OCI-LY7 (cell line): ENCODE measurements around the gene TPRG1. TPM values are rescaled to one million over a fixed set of nuclear protein-coding genes. Genes with fewer than 3 reads are reported as not detected.

Experiments used
- BruUV-seq: library from RNA; stranded (reverse); fragments of 400-500 nt; replicated peaks from 2 replicates; lab custom pipeline; 2021; lab: Mats Ljungman, UMichigan
- CTCF ChIA-PET: fragments of 300-600 bp; sonication (Branson Sonifier 250); formaldehyde crosslinking; loops from one replicate; lab custom pipeline; 2022; ENCODE audit warnings: antibody characterized with exemption; ENCODE audit not compliant: unreplicated experiment; lab: Charles Lee
- POLR2A ChIA-PET: fragments of 300-600 bp; sonication (Branson Sonifier 250); formaldehyde crosslinking; loops from one replicate; lab custom pipeline; 2022; ENCODE audit warnings: antibody characterized with exemption; lab: Charles Lee
- DNase-seq: peaks from one replicate; pipeline ENCODE4 v3.0.0-alpha.2; 2015; ENCODE audit warnings: low spot score
- H2AFZ ChIP-seq: fragments of 200-600 bp; sonication (generic), shearing (Covaris generic); 2 replicates; pipeline ENCODE4 v1.6.1; 2014; ENCODE audit warnings: mild to moderate bottlenecking, antibody characterized with exemption, low read length, moderate library complexity
- H3K27ac ChIP-seq: fragments of 200-600 bp; sonication (generic); 2 replicates; pipeline ENCODE4 v1.5.1; 2014; ENCODE audit warnings: mixed run types, low read depth, mild to moderate bottlenecking, moderate library complexity, low read length, inconsistent platforms; ENCODE audit not compliant: poor library complexity, severe bottlenecking
- H3K36me3 ChIP-seq: fragments of 200-600 bp; sonication (generic); 2 replicates; pipeline ENCODE4 v1.6.1; 2014; ENCODE audit warnings: mild to moderate bottlenecking, antibody characterized with exemption, low read length, moderate library complexity, mixed read lengths; ENCODE audit not compliant: insufficient read depth
- H3K4me1 ChIP-seq: fragments of 200-600 bp; sonication (generic); 2 replicates; pipeline ENCODE4 v1.5.1; 2014; ENCODE audit warnings: mild to moderate bottlenecking, low read length; ENCODE audit not compliant: insufficient read depth, poor library complexity, severe bottlenecking
- H3K4me2 ChIP-seq: fragments of 200-600 bp; sonication (generic); 2 replicates; pipeline ENCODE4 v1.6.1; 2014; ENCODE audit warnings: mild to moderate bottlenecking, low read length
- H3K4me3 ChIP-seq: fragments of 200-600 bp; sonication (generic); 2 replicates; pipeline ENCODE4 v1.5.1; 2014; ENCODE audit warnings: mild to moderate bottlenecking, low read depth, low read length; ENCODE audit not compliant: poor library complexity, severe bottlenecking
- H3K79me2 ChIP-seq: fragments of 200-600 bp; sonication (generic); 2 replicates; pipeline ENCODE4 v1.6.1; 2016; ENCODE audit warnings: low read depth, mild to moderate bottlenecking, low read length, moderate library complexity, mixed read lengths; ENCODE audit not compliant: insufficient read depth
- H3K9me2 ChIP-seq: fragments of 200-600 bp; sonication (generic); 2 replicates; pipeline ENCODE4 v1.6.1; 2016; ENCODE audit warnings: mild to moderate bottlenecking, low read length, mixed read lengths; ENCODE audit not compliant: insufficient read depth
- H3K9me3 ChIP-seq: fragments of 200-600 bp; sonication (generic); 2 replicates; pipeline ENCODE4 v1.6.1; 2014; ENCODE audit warnings: mild to moderate bottlenecking, mixed run types, low read length, mixed read lengths
- H4K20me1 ChIP-seq: fragments of 200-600 bp; sonication (generic); 2 replicates; pipeline ENCODE4 v1.6.1; 2014; ENCODE audit warnings: mild to moderate bottlenecking, antibody characterized with exemption, low read length, moderate library complexity, mixed read lengths; ENCODE audit not compliant: insufficient read depth
- EZH2phosphoT487 ChIP-seq: fragments of 200-600 bp; sonication (generic); IDR thresholded peaks from 2 replicates; pipeline ENCODE4 v1.6.1; 2018; ENCODE audit warnings: low read depth, borderline replicate concordance, mild to moderate bottlenecking, mixed run types, antibody characterized with exemption, low read length, moderate library complexity, mixed read lengths
- intact Hi-C: fragments of 100-400 bp; cut with micrococcal nuclease; formaldehyde crosslinking; loops from one replicate; pipeline ENCODE4 v1.10.0; 2022; ENCODE audit not compliant: unreplicated experiment
- total RNA-seq, 2 experiments: library from RNA; depleted of rRNA in 1 of 2; stranded (reverse); fragments of >200 nt in 1 of 2; shearing (Covaris generic) in 1 of 2; gene quantifications; 2 replicates each; pipeline ENCODE4 v1.2.3, GENCODE V29; 2014 to 2022
- TF ChIP-seq, protein P1 (sequence below): fragments of 200-600 bp; sonication (generic); conservative IDR thresholded peaks from 2 replicates; pipeline ENCODE4 v1.5.1; 2014; ENCODE audit warnings: mild to moderate bottlenecking, antibody characterized with exemption, low read length, moderate library complexity, mixed read lengths

TPRG1 gene
- total RNA-seq, 2 experiments from 2014 or later = 0.92 TPM; not detected in 1

DNA sequence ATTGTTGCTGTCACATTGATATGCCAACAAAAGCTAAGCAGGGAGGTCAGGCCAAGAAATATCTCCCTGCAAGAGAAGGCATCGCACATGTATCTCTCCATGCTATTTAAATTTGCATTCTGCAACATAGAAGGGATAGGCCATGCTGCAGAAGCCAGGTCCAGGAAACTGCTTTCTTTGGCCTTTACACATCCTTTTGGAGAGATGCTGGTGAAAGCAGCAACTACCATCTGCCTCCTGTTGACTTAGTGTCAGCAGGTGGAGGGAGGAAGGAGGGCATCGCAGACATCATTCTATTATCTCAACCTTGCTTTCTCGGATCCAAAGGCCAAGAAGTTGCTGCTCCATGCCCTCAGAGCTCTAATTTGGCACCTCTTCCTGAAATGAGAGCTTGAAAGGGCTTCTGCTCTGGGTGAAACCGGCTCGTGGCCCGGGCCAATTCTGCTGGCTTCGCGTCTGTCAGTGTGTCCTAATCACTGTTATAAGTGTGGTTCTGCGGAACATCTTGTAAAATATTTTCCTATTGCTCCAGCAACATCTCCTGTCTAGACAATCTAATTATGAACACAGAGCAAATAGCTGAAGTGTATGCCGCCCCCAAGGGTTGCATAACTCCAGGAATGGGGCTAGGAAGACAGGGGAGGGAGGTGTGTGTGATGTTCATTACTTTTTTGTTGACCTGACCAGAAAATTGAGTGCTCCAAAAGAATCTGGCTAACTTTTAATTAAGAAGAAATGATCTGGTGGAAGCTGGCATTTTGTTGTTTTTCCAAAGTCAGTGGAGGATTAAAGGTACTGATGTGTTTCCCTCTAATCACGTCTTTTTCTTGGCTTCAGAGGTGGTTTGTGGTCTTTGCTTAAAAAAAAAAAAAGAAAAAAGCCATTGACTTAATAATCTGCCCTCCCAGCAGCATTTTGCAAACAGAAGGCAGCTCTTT, 89.1 kb downstream of the TPRG1 start:
- Histone ChIP-seq H4K20me1 (no peaks in the 10 kb centered on the region), H3K4me3 (no peak overlapping the region), H3K4me2 (no peak overlapping the region), H3K79me2 (no peaks in the 10 kb centered on the region), H3K27ac (no peak overlapping the region), H3K9me2 (no peaks in the 10 kb centered on the region), H3K4me1 (no peaks in the 10 kb centered on the region), H2AFZ (no peak overlapping the region), H3K36me3 (no peaks in the 10 kb centered on the region), H3K9me3 (no peaks in the 10 kb centered on the region)
- POLR2A ChIA-PET = no interaction called here
- TF ChIP-seq EZH2phosphoT487 = no peak
- TF ChIP-seq, protein P1, sequence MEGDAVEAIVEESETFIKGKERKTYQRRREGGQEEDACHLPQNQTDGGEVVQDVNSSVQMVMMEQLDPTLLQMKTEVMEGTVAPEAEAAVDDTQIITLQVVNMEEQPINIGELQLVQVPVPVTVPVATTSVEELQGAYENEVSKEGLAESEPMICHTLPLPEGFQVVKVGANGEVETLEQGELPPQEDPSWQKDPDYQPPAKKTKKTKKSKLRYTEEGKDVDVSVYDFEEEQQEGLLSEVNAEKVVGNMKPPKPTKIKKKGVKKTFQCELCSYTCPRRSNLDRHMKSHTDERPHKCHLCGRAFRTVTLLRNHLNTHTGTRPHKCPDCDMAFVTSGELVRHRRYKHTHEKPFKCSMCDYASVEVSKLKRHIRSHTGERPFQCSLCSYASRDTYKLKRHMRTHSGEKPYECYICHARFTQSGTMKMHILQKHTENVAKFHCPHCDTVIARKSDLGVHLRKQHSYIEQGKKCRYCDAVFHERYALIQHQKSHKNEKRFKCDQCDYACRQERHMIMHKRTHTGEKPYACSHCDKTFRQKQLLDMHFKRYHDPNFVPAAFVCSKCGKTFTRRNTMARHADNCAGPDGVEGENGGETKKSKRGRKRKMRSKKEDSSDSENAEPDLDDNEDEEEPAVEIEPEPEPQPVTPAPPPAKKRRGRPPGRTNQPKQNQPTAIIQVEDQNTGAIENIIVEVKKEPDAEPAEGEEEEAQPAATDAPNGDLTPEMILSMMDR = no peak
- no peak for DNase-seq
- intact Hi-C loops = no loop called here
- BruUV-seq = no TSS peak
- CTCF ChIA-PET = no interaction called here

DNA sequence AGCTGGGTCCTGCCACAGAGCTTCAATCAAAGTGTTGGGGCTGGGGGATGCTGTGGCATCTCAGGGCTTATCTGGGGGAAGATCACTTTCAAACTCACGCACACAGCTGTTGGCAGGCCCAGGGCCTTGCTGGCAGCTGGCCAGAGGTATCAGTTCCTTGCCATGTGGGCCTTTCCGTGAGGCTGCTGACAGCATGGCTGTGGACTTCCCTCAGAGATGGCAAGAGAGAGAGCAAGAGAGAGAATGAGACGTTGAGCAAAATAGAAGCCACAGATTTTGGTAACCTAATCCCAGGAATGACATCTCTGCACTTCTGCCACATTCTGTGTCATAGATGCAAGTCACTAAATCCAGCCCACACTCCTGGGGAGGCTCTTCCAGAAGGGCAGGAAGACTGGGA, 91.0 kb downstream of the TPRG1 start:
- Histone ChIP-seq H4K20me1 (no peaks in the 10 kb centered on the region), H3K27ac (no peak overlapping the region), H3K36me3 (no peaks in the 10 kb centered on the region), H3K4me3 (no peak overlapping the region), H3K4me2 (no peak overlapping the region), H3K9me2 (no peaks in the 10 kb centered on the region), H3K9me3 (no peaks in the 10 kb centered on the region), H3K79me2 (no peaks in the 10 kb centered on the region), H3K4me1 (no peaks in the 10 kb centered on the region), H2AFZ (no peak overlapping the region)
- TF ChIP-seq, protein P1 = no peak
- TF ChIP-seq EZH2phosphoT487 = no peak
- CTCF ChIA-PET = no interaction called here
- no peak for DNase-seq
- POLR2A ChIA-PET = interaction anchor here (1.4 kb wide), 1 partner anchor 18 kb away, joined by 3 read pairs; no protein-coding TSS in a partner anchor
- BruUV-seq = no TSS peak
- intact Hi-C loops = no loop called here
